ENCODE results near the gene IL34.

IL34 gene

GRCh38 chr16:70656712-70657263 lies 10.4 kb downstream of the IL34 start:
- TF ChIP-seq CTCF (conservative IDR thresholded peaks at IDR 0.05) (no peak), ZFX (IDR thresholded peaks at IDR 0.05) (no peak)
- H3K27ac ChIP-seq: no peak overlapping the region

GRCh38 chr16:70657956-70658355 lies 11.6 kb downstream of the IL34 start:
- TF ChIP-seq CTCF (conservative IDR thresholded peaks at IDR 0.05): no peak
- no peak for TF ChIP-seq ZFX (IDR thresholded peaks at IDR 0.05)
- no peak overlapping the region for H3K27ac ChIP-seq

- no peak overlapping the region for H3K27ac ChIP-seq
- TF ChIP-seq ZFX (IDR thresholded peaks at IDR 0.05) (no peak), CTCF (conservative IDR thresholded peaks at IDR 0.05) (no peak)
Observed at GRCh38 chr16:70658921-70659320, 12.6 kb downstream of the IL34 start.

GRCh38 chr16:70659546-70659945 lies 13.2 kb downstream of the IL34 start:
- no peak for TF ChIP-seq CTCF (conservative IDR thresholded peaks at IDR 0.05)
- no peak for TF ChIP-seq ZFX (IDR thresholded peaks at IDR 0.05)
- no peak overlapping the region for H3K27ac ChIP-seq

- no peak overlapping the region for H3K27ac ChIP-seq
Observed at GRCh38 chr16:70659953-70660671, 13.8 kb downstream of the IL34 start.

GRCh38 chr16:70660672-70661350 lies 14.5 kb downstream of the IL34 start:
- no peak overlapping the region for H3K27ac ChIP-seq
- TF ChIP-seq ZFX (IDR thresholded peaks at IDR 0.05) (no peak), CTCF (conservative IDR thresholded peaks at IDR 0.05) (no peak)

More at GRCh38 chr16:70659953-70660671, 13.8 kb downstream of the IL34 start:
- TF ChIP-seq ZFX (IDR thresholded peaks at IDR 0.05): no peak
- TF ChIP-seq CTCF (conservative IDR thresholded peaks at IDR 0.05): no peak

GRCh38 chr16:70661534-70661917 lies 15.2 kb downstream of the IL34 start:
- no peak overlapping the region for H3K27ac ChIP-seq
- no peak for TF ChIP-seq CTCF (conservative IDR thresholded peaks at IDR 0.05)
- TF ChIP-seq ZFX (IDR thresholded peaks at IDR 0.05): no peak
